LNCaP clone FGC (cell line): Measurements from ENCODE around the gene B3GAT1.

Source experiments
- DNase-seq: peaks from one replicate; pipeline ENCODE4 v3.0.0-alpha.2; 2011; ENCODE audit warnings: low read depth
- H3K4me3 ChIP-seq: 2 replicates; pipeline ENCODE4 v1.5.1; 2011; ENCODE audit warnings: mild to moderate bottlenecking, low read depth, low read length, control low read depth
- CTCF ChIP-seq: IDR thresholded peaks from 2 replicates; pipeline ENCODE4 v1.5.1; 2012; ENCODE audit warnings: mild to moderate bottlenecking; ENCODE audit not compliant: control insufficient read depth, insufficient read depth; ENCODE audit errors: extremely low read depth

Gene B3GAT1

GRCh38 chr11:134398644-134399292 lies 13.3 kb downstream of the B3GAT1 start:
- no peak for DNase-seq
- no peak for TF ChIP-seq CTCF

GRCh38 chr11:134398079-134398444 lies 14.0 kb downstream of the B3GAT1 start:
- DNase-seq: peak; percentile 26
- no peak overlapping the region for H3K4me3 ChIP-seq
- no peak for TF ChIP-seq CTCF

More at GRCh38 chr11:134398644-134399292, 13.3 kb downstream of the B3GAT1 start:
- no peak overlapping the region for H3K4me3 ChIP-seq

- no peak for DNase-seq
- no peak for TF ChIP-seq CTCF
- no peak overlapping the region for H3K4me3 ChIP-seq
Observed at GRCh38 chr11:134397304-134398078, 14.6 kb downstream of the B3GAT1 start.

- TF ChIP-seq CTCF: no peak
- DNase-seq: no peak
- H3K4me3 ChIP-seq: no peak overlapping the region
Observed at GRCh38 chr11:134395002-134395401, 17.0 kb downstream of the B3GAT1 start.

- TF ChIP-seq CTCF: no peak
- no peak for DNase-seq
- H3K4me3 ChIP-seq: no peak overlapping the region
Observed at GRCh38 chr11:134394311-134394710, 17.7 kb downstream of the B3GAT1 start.

GRCh38 chr11:134393638-134394037 lies 18.4 kb downstream of the B3GAT1 start:
- peak; percentile 68 for TF ChIP-seq CTCF
- DNase-seq: no peak
- no peak overlapping the region for H3K4me3 ChIP-seq
